Panc1 (cell line): Measurements from ENCODE around the gene RHBG.

Experiments used
- POLR2AphosphoS5 ChIP-seq: IDR thresholded peaks from 2 replicates; pipeline ENCODE4 v1.6.1; 2012; ENCODE audit warnings: mild to moderate bottlenecking, low read depth, low read length, moderate library complexity
- SIN3A ChIP-seq: IDR thresholded peaks from 2 replicates; pipeline ENCODE4 v1.6.1; 2012; ENCODE audit warnings: low read depth, mild to moderate bottlenecking, low read length, moderate library complexity, borderline replicate concordance; ENCODE audit not compliant: insufficient read depth
- TF ChIP-seq, protein P1 (sequence below): fragments of 450-650 bp; IDR thresholded peaks from 2 replicates; pipeline ENCODE4 v1.5.1; 2017; ENCODE audit warnings: mild to moderate bottlenecking
- TF ChIP-seq, protein P2 (sequence below), 2 experiments: IDR thresholded peaks; 2 replicates each; pipeline ENCODE4 v1.6.1; 2011 to 2012; ENCODE audit warnings: low read depth in 2 of 2, control low read depth in 1 of 2, low read length in 1 of 2, mild to moderate bottlenecking in 1 of 2, moderate library complexity in 1 of 2; ENCODE audit not compliant: insufficient read depth in 1 of 2

DNA sequence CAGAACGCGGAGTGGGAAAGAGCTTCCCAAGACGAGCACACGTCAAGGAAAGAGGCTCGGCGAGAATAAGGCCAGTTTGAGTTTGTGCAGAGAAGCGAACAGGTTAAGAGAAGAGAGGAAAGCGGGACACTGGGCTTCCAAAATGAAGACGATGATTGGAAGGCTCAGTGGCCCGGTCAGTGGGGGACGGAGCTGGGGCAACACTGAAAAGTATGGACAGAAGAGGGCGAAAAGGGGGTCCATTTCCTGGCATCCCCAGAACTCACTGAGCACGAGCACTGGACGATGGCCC, 31.2 kb upstream of the RHBG start:
- TF ChIP-seq, protein P1, sequence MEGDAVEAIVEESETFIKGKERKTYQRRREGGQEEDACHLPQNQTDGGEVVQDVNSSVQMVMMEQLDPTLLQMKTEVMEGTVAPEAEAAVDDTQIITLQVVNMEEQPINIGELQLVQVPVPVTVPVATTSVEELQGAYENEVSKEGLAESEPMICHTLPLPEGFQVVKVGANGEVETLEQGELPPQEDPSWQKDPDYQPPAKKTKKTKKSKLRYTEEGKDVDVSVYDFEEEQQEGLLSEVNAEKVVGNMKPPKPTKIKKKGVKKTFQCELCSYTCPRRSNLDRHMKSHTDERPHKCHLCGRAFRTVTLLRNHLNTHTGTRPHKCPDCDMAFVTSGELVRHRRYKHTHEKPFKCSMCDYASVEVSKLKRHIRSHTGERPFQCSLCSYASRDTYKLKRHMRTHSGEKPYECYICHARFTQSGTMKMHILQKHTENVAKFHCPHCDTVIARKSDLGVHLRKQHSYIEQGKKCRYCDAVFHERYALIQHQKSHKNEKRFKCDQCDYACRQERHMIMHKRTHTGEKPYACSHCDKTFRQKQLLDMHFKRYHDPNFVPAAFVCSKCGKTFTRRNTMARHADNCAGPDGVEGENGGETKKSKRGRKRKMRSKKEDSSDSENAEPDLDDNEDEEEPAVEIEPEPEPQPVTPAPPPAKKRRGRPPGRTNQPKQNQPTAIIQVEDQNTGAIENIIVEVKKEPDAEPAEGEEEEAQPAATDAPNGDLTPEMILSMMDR: no peak
- TF ChIP-seq SIN3A (0 out of 2 replicates have a peak, but pooled peaks have one; percentile 52), POLR2AphosphoS5 (no peak)
- TF ChIP-seq, protein P2, sequence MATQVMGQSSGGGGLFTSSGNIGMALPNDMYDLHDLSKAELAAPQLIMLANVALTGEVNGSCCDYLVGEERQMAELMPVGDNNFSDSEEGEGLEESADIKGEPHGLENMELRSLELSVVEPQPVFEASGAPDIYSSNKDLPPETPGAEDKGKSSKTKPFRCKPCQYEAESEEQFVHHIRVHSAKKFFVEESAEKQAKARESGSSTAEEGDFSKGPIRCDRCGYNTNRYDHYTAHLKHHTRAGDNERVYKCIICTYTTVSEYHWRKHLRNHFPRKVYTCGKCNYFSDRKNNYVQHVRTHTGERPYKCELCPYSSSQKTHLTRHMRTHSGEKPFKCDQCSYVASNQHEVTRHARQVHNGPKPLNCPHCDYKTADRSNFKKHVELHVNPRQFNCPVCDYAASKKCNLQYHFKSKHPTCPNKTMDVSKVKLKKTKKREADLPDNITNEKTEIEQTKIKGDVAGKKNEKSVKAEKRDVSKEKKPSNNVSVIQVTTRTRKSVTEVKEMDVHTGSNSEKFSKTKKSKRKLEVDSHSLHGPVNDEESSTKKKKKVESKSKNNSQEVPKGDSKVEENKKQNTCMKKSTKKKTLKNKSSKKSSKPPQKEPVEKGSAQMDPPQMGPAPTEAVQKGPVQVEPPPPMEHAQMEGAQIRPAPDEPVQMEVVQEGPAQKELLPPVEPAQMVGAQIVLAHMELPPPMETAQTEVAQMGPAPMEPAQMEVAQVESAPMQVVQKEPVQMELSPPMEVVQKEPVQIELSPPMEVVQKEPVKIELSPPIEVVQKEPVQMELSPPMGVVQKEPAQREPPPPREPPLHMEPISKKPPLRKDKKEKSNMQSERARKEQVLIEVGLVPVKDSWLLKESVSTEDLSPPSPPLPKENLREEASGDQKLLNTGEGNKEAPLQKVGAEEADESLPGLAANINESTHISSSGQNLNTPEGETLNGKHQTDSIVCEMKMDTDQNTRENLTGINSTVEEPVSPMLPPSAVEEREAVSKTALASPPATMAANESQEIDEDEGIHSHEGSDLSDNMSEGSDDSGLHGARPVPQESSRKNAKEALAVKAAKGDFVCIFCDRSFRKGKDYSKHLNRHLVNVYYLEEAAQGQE (IDR thresholded peaks at IDR 0.05; ENCODE audit: insufficient read depth in 1 of 2, low read depth in 2 of 2, low read length in 1 of 2): no peak
